K562 (cell line): ENCODE measurements around the gene BLVRA. TPM values are rescaled to one million over a fixed set of nuclear protein-coding genes. Genes with fewer than 3 reads are reported as not detected.
A peak's percentile ranks its signal among the peaks of the same experiment; 100 is the strongest.

Experiments
- ARID4B ChIP-seq: sonication (generic); formaldehyde crosslinking; IDR thresholded peaks from 2 replicates; pipeline ENCODE4 v1.8.0; 2022; ENCODE audit warnings: mild to moderate bottlenecking, missing genetic modification reagents
- ATF7 ChIP-seq: fragments of 450-650 bp; IDR thresholded peaks from 2 replicates; pipeline ENCODE4 v1.7.1; 2014; ENCODE audit warnings: mild to moderate bottlenecking, moderate library complexity
- CC2D1A ChIP-seq: fragments of 450-650 bp; IDR thresholded peaks from 2 replicates; pipeline ENCODE4 v1.6.1; 2017; ENCODE audit warnings: mild to moderate bottlenecking
- HNRNPLL ChIP-seq: fragments of 200-400 bp; formaldehyde crosslinking; IDR thresholded peaks from 2 replicates; pipeline ENCODE4 v1.6.1; 2017; ENCODE audit warnings: low read length, low read depth, mild to moderate bottlenecking; ENCODE audit not compliant: poor library complexity, severe bottlenecking
- ID3 ChIP-seq, 2 experiments: fragments of 250-450 bp in 1 of 2; fragments of 450-650 bp in 1 of 2; sonication (Bioruptor Pico) in 1 of 2; IDR thresholded peaks; 2 replicates each; pipeline versions ENCODE4 v1.6.1 to v1.8.0; 2016 to 2021; ENCODE audit warnings: mild to moderate bottlenecking in 2 of 2, moderate library complexity in 2 of 2, missing compliant biosample characterization in 1 of 2, missing genetic modification characterization in 1 of 2
- JUNB ChIP-seq: fragments of 450-650 bp; formaldehyde crosslinking; conservative IDR thresholded peaks from 2 replicates; pipeline ENCODE4 v1.4.0; 2020; ENCODE audit warnings: mild to moderate bottlenecking
- KDM1A ChIP-seq, 2 experiments: fragments of 450-650 bp; IDR thresholded peaks; 2 replicates each; pipeline ENCODE4 v1.6.1; 2016; ENCODE audit warnings: mild to moderate bottlenecking in 2 of 2
- NFYB ChIP-seq: IDR thresholded peaks from 2 replicates; pipeline ENCODE4 v1.6.1; 2011; ENCODE audit warnings: mild to moderate bottlenecking, moderate library complexity; ENCODE audit not compliant: insufficient read length; ENCODE audit errors: extremely low read depth
- POU5F1 ChIP-seq: fragments of 150-350 bp; IDR thresholded peaks from 2 replicates; pipeline ENCODE4 v1.6.1; 2014; ENCODE audit warnings: borderline replicate concordance, low read length, low read depth, mild to moderate bottlenecking; ENCODE audit not compliant: partially characterized antibody
- RBM22 ChIP-seq: fragments of 200-400 bp; formaldehyde crosslinking; IDR thresholded peaks from 2 replicates; pipeline ENCODE4 v1.6.1; 2018; ENCODE audit warnings: low read length, low read depth; ENCODE audit not compliant: poor library complexity, severe bottlenecking
- RCOR1 ChIP-seq, 2 experiments: IDR thresholded peaks; 2 replicates each; pipeline ENCODE4 v1.6.1; 2012; ENCODE audit warnings: low read depth in 2 of 2, low read length in 2 of 2, borderline replicate concordance in 1 of 2, improper control_type of control experiment in 1 of 2
- SOX6 ChIP-seq: fragments of 450-650 bp; IDR thresholded peaks from 2 replicates; pipeline ENCODE4 v1.6.1; 2014; ENCODE audit warnings: mild to moderate bottlenecking
- TEAD2 ChIP-seq: fragments of 450-650 bp; IDR thresholded peaks from 2 replicates; pipeline ENCODE4 v1.6.1; 2016; ENCODE audit warnings: missing genetic modification characterization, control low read depth, missing compliant biosample characterization
- TEAD4 ChIP-seq, 2 experiments: sonication (generic) in 1 of 2; formaldehyde crosslinking in 1 of 2; IDR thresholded peaks; 2 replicates each; pipeline versions ENCODE4 v1.6.1 to v1.8.0; 2012 to 2022; ENCODE audit warnings: borderline replicate concordance in 1 of 2, inconsistent platforms in 1 of 2, low read length in 1 of 2, mild to moderate bottlenecking in 1 of 2, missing genetic modification reagents in 1 of 2
- ZKSCAN1 ChIP-seq: fragments of 150-350 bp; IDR thresholded peaks from 2 replicates; pipeline ENCODE4 v1.6.1; 2016; ENCODE audit warnings: low read depth, low read length
- ZSCAN29 ChIP-seq: fragments of 450-650 bp; IDR thresholded peaks from 2 replicates; pipeline ENCODE4 v1.6.1; 2017
- polyA plus RNA-seq, 8 experiments: library from polyadenylated mRNA; depleted of rRNA in 4 of 8; stranded (reverse) in 5 of 8; unstranded in 3 of 8; fragments of >200 nt; fragmentation: Nextera tagmentation in 2 of 8; fragmentation: Illumina TruSeq in 1 of 8; extraction: Ambion mirVana in 2 of 8; extraction: Trizol in 1 of 8; gene quantifications; 2 replicates each; pipeline versions ENCODE4 v1.2.1 to v1.2.3, GENCODE V29; 2011 to 2014; ENCODE audit warnings: inconsistent platforms in 1 of 8, missing spikeins in 1 of 8
- total RNA-seq, 7 experiments: library from RNA; depleted of rRNA in 6 of 7; stranded (reverse); fragments of >200 nt in 6 of 7; fragmentation: Illumina TruSeq in 2 of 7; extraction: Trizol in 2 of 7; gene quantifications; 2 replicates each; pipeline versions ENCODE4 v1.2.1 to v1.2.3, GENCODE V29; 2011 to 2021; ENCODE audit warnings: low replicate concordance in 1 of 7

BLVRA gene
- total and polyA plus RNA-seq, 9 of the 15 experiments (the other 6 are each of a cell fraction or from before 2014, with no cell fraction given), result 48.5 to 147 (median 61.5) TPM

GRCh38 chr7:43750016-43750887 is 8.2 kb upstream of the BLVRA start (continued):
- TF ChIP-seq JUNB (CRISPR knock-in tag) (no peak), ID3 (CRISPR knock-in tag; IDR thresholded peaks at IDR 0.05) (no peak), ID3 (tag; IDR thresholded peaks at IDR 0.05) (no peak), NFYB (no peak), RBM22 (no peak), ARID4B (no peak), HNRNPLL (no peak), RCOR1 (IDR thresholded peaks at IDR 0.05; ENCODE audit: borderline replicate concordance in 1 of 2, low read depth in 2 of 2, low read length in 2 of 2) (peak; percentile 51 to 89; a peak in 3 of 4 replicates), ATF7 (peak; percentile 45; the same call in 1 of the 2 replicates), CC2D1A (peak; percentile 61), TEAD2 (tag) (no peak), KDM1A (IDR thresholded peaks at IDR 0.05) (peak; percentile 93 to 94), POU5F1 (no peak), ZSCAN29 (no peak), ZKSCAN1 (no peak), SOX6 (peak; percentile 36; the same call in 1 of the 2 replicates), TEAD4 (IDR thresholded peaks at IDR 0.05; ENCODE audit: low read length) (peak; percentile 88), TEAD4 (CRISPR knock-in tag; IDR thresholded peaks at IDR 0.05; ENCODE audit: borderline replicate concordance) (no peak)
